ENCODE results near the gene ABCC4.

Gene ABCC4

GRCh38 chr13:95035311-95036109 lies 265.7 kb downstream of the ABCC4 start:
- DNase-seq = no peak

- DNase-seq = no peak
These were observed 267.4 kb downstream of the ABCC4 start for GRCh38 chr13:95033890-95034289.

DNA sequence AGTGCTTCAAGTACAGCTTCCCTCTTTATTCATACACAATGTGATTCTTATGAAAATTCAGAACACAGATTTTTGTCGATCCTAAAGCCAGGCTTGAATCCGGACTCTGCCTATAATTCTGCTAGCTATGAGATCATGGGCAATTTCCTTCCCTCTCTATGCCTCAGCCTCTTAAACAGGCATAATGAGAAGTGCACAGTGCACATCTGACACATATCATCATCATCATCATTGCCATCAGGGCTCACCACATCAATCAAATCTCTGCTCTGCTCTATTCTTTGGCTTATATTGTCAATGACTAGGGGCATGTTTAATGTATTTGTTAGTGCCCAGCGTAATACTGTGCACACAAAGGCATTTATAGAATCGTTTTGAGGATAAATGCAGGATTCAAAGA lies 269.1 kb downstream of the ABCC4 start:
- no peak for DNase-seq

DNA sequence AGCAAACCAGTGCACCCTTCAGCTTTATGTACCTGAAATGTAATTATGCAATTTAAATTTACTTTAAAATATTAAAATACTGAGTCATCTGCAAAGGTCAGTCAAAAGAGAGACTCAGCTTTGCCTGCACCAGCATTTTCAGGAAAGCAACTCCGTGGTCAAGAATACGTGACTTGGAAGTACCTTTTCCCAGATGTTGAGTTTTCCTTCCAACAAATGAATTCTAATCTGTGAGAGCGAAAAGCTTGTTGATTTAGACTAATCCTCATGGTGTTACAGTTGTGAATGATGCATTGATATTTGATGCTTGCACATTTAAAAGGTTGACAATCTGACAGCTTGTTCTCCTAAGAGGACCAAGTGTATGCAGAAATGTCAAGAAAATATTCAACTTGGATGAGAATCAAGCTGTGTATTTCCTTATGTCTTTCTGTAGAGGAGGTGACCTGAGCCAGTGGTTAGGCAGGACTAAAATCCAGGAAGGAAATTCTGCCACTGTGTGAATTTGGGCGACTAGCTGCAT lies 270.4 kb downstream of the ABCC4 start:
- DNase-seq = no peak

DNA sequence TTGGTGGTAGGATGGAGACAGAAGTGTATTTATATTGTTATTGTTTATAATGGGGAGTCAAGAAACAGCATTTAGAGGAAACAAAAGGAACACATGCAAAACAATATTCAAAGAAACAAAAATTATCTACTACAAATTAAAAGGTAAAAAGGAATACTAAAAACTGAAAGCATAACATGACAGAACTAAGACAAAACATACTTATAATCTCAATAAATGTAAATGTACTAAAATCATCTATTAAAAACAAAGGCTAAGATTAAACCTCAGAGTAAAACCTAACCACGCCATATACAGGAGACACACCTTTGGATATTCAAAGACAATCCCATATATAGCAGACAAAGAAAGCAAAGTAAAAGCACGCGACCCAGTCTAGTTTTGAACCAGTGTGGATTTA lies 273.6 kb downstream of the ABCC4 start:
- no peak for DNase-seq

DNA sequence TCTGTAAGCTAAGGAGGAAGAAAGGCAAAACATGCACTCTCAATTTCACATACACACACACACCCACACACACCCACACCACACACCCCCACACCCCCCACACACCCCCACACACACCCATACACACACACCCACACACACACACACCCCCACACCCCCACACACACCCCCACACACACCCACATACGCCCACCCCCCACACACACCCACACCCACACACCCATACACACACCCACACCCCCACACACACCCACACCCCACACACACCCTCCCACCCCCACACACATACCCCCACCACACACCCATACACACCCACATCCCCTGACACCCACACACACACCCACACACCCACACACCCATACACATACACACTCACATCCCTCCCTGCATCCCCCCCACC lies 276.1 kb downstream of the ABCC4 start:
- DNase-seq = no peak

DNA sequence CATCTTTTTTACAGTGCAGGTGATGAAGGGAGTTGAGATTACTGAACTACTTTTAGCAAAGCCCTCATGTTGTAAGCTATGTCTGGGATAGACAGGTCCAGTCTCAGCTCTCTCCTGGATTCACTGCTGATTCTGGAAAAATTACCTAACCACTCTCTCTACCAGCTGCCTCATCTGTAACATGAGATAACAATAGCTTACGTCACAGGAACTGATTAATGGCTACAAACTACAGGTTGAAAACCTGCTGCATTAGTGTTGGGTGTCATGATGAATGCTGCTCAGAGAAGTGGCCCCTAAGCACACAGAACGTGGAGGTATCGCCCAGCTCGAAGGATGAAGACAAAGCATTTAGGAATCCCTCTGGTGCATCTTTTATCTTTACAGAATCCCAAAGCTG lies 277.8 kb downstream of the ABCC4 start:
- DNase-seq = no peak

GRCh38 chr13:95020298-95020987 lies 280.8 kb downstream of the ABCC4 start:
- DNase-seq = no peak

DNA sequence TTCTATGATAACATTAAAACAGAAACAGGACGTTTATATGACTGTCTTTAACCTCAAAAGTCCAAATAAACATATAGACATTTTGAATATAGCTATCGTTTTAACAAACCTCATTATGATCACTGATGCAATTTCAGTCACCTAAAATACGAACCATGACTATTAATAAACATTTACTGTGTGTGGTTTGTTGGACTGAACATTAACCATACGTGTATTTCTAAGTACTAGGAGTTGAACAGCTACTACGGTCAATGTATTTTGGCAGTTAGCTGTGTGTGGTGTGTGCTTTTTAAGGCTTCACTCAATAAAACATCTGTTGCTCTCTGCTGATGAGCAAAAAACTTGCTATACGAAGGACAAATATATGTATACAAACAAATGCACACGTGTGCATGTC lies 281.4 kb downstream of the ABCC4 start:
- no peak for DNase-seq

DNA sequence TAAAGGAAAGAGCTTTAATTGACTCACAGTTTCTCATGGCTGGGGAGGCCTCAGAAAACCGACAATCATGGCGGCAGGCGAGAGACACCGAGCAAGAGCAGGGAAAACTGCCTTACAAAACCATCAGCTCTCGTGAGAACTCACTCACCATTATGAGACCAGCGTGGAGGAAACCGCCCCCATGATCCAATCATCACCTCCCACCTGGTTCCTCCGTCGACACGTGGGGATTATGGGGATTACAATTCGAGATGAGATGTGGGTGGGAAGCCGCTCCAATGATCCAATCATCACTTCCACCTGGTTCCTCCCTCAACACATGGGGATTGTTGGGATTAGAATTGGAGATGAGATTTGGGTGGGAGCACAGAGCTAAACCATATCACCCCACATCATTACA lies 293.9 kb downstream of the ABCC4 start:
- DNase-seq = no peak

- DNase-seq = no peak
These were observed 296.0 kb downstream of the ABCC4 start for GRCh38 chr13:95005300-95005699.

DNA sequence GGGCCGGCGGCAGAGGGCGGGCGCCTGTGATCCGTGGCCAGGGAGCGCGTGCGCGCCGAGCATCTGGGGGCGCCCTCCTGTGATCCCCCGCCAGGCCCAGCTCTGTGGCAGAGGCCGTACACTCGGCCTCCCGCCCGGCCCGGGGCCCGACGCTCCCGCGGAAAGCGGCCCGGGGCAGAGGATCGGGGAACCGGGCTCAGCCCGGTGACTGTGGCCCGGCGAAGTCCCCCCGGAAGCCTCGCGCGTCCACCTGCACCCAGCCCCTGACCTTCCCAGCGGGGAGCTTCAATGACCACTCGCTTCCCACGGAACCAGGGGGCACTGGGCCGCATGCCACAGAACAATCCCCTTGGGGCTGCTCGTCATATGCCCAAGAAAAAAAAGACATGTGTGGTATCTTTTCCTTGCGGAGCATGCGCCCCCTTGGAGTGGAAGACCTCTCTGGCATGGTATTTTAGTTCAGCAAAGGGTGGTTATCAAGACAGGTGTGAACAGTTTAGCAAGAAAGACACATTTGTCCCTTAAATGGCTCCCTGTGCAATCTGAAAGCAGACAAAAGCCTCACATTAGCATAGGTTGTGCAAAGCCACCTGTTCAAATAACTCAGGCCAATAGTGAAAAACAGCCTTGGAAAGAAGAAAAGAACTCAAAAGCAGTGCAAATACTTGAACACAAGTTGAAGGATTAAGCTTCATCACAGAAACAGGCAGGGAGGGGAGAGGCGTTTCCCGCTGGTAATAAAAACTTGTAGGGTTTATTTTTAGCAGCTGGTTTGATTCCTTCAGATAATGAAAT lies 298.0 kb downstream of the ABCC4 start:
- DNase-seq = no peak

DNA sequence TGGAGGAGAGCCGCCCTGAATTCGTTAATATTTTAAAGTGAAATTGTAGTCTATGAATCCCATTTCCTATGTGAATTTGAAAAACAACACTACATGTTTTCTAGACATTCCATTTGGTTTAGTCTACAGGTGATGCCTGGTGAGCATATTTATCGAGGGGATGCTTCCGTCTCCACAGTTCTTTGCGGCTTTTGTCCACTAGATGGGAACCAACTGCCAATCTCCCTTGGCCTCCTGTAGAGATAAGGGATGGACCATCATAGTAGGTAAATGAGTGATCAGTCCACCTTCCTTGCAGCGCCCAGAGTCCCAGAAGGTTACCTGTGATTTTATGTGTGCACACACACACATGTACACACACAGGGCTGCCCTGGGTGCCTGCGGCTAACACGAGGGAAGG lies 299.1 kb downstream of the ABCC4 start:
- no peak for DNase-seq

DNA sequence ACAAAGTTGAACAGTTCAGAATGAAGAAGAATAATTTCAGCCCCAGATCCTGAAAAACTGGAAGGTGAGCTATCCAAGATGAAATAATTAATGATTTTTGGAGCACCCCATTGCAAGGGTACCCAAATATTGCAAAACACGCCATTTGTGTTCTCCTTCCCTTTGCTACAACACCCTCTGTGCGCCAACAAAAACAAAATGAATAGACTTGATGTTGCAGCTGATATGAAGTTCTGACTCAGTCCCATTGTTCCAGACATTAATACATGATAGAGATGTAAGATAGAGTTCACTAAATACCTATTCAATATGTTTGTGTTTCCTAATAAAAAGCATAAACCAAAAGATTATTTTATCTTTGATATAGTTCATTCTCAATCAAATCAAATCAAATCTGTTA lies 301.4 kb downstream of the ABCC4 start:
- DNase-seq = no peak

- no peak for DNase-seq
These were observed 304.1 kb downstream of the ABCC4 start for GRCh38 chr13:94997126-94997525.

DNA sequence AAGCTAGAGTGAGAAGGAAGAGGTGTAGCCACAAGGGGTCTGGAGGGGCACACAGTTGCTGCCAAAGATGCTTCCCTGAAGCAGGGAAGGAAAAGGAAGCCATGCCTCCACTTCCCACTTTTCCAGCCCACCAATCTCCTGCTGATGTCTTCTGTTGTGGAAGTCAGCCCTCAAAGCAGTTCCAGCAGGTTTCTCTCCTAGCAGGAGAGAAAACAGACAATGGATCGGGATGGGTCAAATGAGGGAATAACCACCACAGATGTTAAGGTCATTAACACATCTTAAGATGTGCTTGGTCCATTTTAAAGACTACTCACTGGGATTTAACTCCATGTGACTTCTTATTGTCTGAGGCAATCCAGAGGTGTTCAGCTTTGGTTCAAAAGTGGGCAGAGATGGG lies 304.8 kb downstream of the ABCC4 start:
- DNase-seq = no peak

- no peak for DNase-seq
These were observed 306.7 kb downstream of the ABCC4 start for GRCh38 chr13:94994506-94994905.

DNA sequence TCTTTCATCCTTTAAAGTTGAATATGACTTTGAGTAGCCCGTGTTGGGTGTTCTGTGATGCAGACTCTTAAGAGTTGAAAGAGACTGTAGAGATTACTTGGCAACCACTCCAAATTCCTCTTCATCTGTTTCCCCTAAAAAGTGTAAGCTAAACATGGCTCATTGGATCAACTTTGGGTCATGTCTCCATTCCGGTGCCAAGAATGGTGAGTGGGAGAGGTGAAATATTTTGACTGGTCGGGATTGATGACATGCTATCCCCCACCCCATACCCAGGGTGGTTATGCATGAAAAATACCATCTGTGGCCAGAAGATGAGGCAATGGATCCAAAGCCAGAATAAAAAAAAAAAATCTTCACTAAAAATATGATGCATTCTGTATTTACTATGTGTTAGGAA lies 307.6 kb downstream of the ABCC4 start:
- no peak for DNase-seq

- DNase-seq = no peak
These were observed 309.0 kb downstream of the ABCC4 start for GRCh38 chr13:94992036-94992960.

- DNase-seq = no peak
These were observed 312.6 kb downstream of the ABCC4 start for GRCh38 chr13:94988654-94989053.

GRCh38 chr13:94987869-94988268 lies 313.4 kb downstream of the ABCC4 start:
- DNase-seq = no peak

- no peak for DNase-seq
These were observed 314.2 kb downstream of the ABCC4 start for GRCh38 chr13:94987081-94987480.
